B cell (primary cell): ENCODE measurements around the gene XCL1. TPM values are rescaled to one million over a fixed set of nuclear protein-coding genes. Genes with fewer than 3 reads are reported as not detected.

Experiments used
- ATAC-seq: fragments of 200-7000 bp; cut with Tn5 transposase; one replicate; pipeline ENCODE4 v1.10.0; 2021; ENCODE audit warnings: low read depth, mild to moderate bottlenecking, moderate number of reproducible peaks, moderate library complexity
- CTCF ChIA-PET: fragments of 350-600 bp; sonication (Branson Sonifier 250); formaldehyde crosslinking; loops from one replicate; lab custom pipeline; 2021; ENCODE audit warnings: antibody characterized with exemption, inconsistent platforms; lab: Charles Lee
- POLR2A ChIA-PET: fragments of 350-600 bp; sonication (Branson Sonifier 250); formaldehyde crosslinking; loops from one replicate; lab custom pipeline; 2021; ENCODE audit warnings: antibody characterized with exemption; lab: Charles Lee
- DNase-seq: peaks from one replicate; pipeline ENCODE4 v3.0.0; 2013
- H2AFZ ChIP-seq: 2 replicates; pipeline ENCODE4 v1.6.1; 2012; ENCODE audit warnings: mild to moderate bottlenecking, low read depth, low read length; ENCODE audit not compliant: insufficient read depth, poor library complexity, severe bottlenecking
- H3K27ac ChIP-seq, 2 donors: 1 replicate in 1 of 2; 2 replicates in 1 of 2; pipeline ENCODE4 v1.5.1; 2012 to 2013; ENCODE audit warnings: low read length in 2 of 2, mild to moderate bottlenecking in 2 of 2, moderate library complexity in 1 of 2
- H3K27me3 ChIP-seq, 4 experiments: fragments of 200-600 bp in 1 of 4; sonication (generic) in 1 of 4; replicated peaks in 1 of 4; 1 replicate in 2 of 4; 2 replicates in 2 of 4; pipeline versions ENCODE4 v1.6.1 to v1.7.0; 2013 to 2016; ENCODE audit warnings: low read length in 3 of 4, mild to moderate bottlenecking in 2 of 4, mixed read lengths in 1 of 4, moderate library complexity in 1 of 4; ENCODE audit not compliant: insufficient read depth in 4 of 4, control insufficient read depth in 3 of 4; ENCODE audit errors: control extremely low read depth in 1 of 4
- H3K36me3 ChIP-seq, 2 experiments: replicated peaks in 1 of 2; 1 replicate in 1 of 2; 2 replicates in 1 of 2; pipeline versions ENCODE4 v1.6.1 to v1.7.1; 2013; ENCODE audit warnings: low read length in 1 of 2; ENCODE audit not compliant: insufficient read depth in 2 of 2, control insufficient read depth in 1 of 2; ENCODE audit errors: control extremely low read depth in 1 of 2, extremely low read depth in 1 of 2
- H3K4me1 ChIP-seq, 2 donors: fragments of 200-600 bp in 1 of 2; sonication (generic) in 1 of 2; 1 replicate in 1 of 2; 2 replicates in 1 of 2; pipeline versions ENCODE4 v1.5.1 to v1.6.1; 2013 to 2017; ENCODE audit warnings: low read length in 2 of 2; ENCODE audit not compliant: control insufficient read depth in 2 of 2, insufficient read depth in 2 of 2
- H3K4me2 ChIP-seq: replicated peaks from 2 replicates; pipeline ENCODE3; 2012; ENCODE audit warnings: mild to moderate bottlenecking, low read depth, low read length; ENCODE audit not compliant: poor library complexity, severe bottlenecking
- H3K4me3 ChIP-seq, 5 experiments: fragments of 200-600 bp in 1 of 5; sonication (generic) in 1 of 5; 1 replicate in 3 of 5; 2 replicates in 2 of 5; pipeline versions ENCODE4 v1.5.1 to v1.7.0; 2011 to 2016; ENCODE audit warnings: low read length in 4 of 5, mild to moderate bottlenecking in 4 of 5, low read depth in 2 of 5, control low read depth in 1 of 5, moderate library complexity in 1 of 5; ENCODE audit not compliant: insufficient read depth in 1 of 5; ENCODE audit errors: control extremely low read depth in 1 of 5, extremely low read depth in 1 of 5
- H3K79me2 ChIP-seq: fragments of 200-600 bp; sonication (generic); one replicate; pipeline ENCODE4 v1.6.0; 2016; ENCODE audit warnings: low read length; ENCODE audit not compliant: control insufficient read depth, insufficient read depth
- H3K9ac ChIP-seq: fragments of 200-600 bp; sonication (generic); 2 replicates; pipeline ENCODE4 v1.6.1; 2017; ENCODE audit warnings: mild to moderate bottlenecking, low read length, moderate library complexity
- H3K9me3 ChIP-seq, 3 donors: one replicate each; pipeline versions ENCODE4 v1.6.1 to v1.7.1; 2013; ENCODE audit warnings: low read length in 2 of 3; ENCODE audit not compliant: control insufficient read depth in 2 of 3, insufficient read depth in 1 of 3; ENCODE audit errors: control extremely low read depth in 1 of 3
- H4K20me1 ChIP-seq: 2 replicates; pipeline ENCODE4 v1.6.0; 2012; ENCODE audit warnings: mild to moderate bottlenecking, low read length; ENCODE audit not compliant: insufficient read depth, control insufficient read depth, poor library complexity, severe bottlenecking
- H3K27ac Mint-ChIP-seq: one replicate; pipeline ENCODE4 v1.8.0; 2021; ENCODE audit warnings: mixed read lengths
- H3K27me3 Mint-ChIP-seq: one replicate; pipeline ENCODE4 v1.8.0; 2021; ENCODE audit warnings: mixed read lengths
- H3K4me1 Mint-ChIP-seq: one replicate; pipeline ENCODE4 v1.8.0; 2021; ENCODE audit warnings: mixed read lengths
- H3K4me3 Mint-ChIP-seq: one replicate; pipeline ENCODE4 v1.8.0; 2021; ENCODE audit warnings: mixed read lengths
- H3K9me3 Mint-ChIP-seq: one replicate; pipeline ENCODE4 v1.8.0; 2022; ENCODE audit warnings: mixed read lengths; ENCODE audit not compliant: insufficient read depth
- EZH2 ChIP-seq: IDR thresholded peaks from 2 replicates; pipeline ENCODE4 v1.6.1; 2012; ENCODE audit warnings: borderline replicate concordance, low read depth, mild to moderate bottlenecking, moderate library complexity, low read length; ENCODE audit not compliant: insufficient read depth, poor library complexity, severe bottlenecking
- WGBS: methylation state at CpG from one replicate; pipeline ENCODE4 v1.1.5; 2013; ENCODE audit warnings: missing lambda C conversion rate; ENCODE audit not compliant: insufficient coverage; 5-methylcytosine and 5-hydroxymethylcytosine counted together
- intact Hi-C: fragments of 100-400 bp; cut with micrococcal nuclease; formaldehyde crosslinking; loops from one replicate; pipeline ENCODE4 v1.10.0; 2022
- polyA plus RNA-seq: library from polyadenylated mRNA; depleted of rRNA; stranded (reverse); fragments of >200 nt; gene quantifications from 2 replicates; pipeline ENCODE4 v1.2.3, GENCODE V29; 2012
- total RNA-seq, 2 donors: library from RNA; stranded (reverse); fragments of 120-200 nt in 1 of 2; gene quantifications; 1 replicate in 1 of 2; 2 replicates in 1 of 2; pipeline versions ENCODE4 v1.2.3 to v1.2.4, GENCODE V29; 2013 to 2022
- TF ChIP-seq, protein P1 (sequence below): fragments of 200-600 bp; IDR thresholded peaks from one replicate; pipeline ENCODE4 v1.8.0; 2022; ENCODE audit warnings: antibody characterized with exemption, mild to moderate bottlenecking

XCL1 gene
- total and polyA plus RNA-seq, 2 donors (not counting 1 experiment from before 2014, with no cell fraction given) = 0.12 TPM; not detected in 1

DNA sequence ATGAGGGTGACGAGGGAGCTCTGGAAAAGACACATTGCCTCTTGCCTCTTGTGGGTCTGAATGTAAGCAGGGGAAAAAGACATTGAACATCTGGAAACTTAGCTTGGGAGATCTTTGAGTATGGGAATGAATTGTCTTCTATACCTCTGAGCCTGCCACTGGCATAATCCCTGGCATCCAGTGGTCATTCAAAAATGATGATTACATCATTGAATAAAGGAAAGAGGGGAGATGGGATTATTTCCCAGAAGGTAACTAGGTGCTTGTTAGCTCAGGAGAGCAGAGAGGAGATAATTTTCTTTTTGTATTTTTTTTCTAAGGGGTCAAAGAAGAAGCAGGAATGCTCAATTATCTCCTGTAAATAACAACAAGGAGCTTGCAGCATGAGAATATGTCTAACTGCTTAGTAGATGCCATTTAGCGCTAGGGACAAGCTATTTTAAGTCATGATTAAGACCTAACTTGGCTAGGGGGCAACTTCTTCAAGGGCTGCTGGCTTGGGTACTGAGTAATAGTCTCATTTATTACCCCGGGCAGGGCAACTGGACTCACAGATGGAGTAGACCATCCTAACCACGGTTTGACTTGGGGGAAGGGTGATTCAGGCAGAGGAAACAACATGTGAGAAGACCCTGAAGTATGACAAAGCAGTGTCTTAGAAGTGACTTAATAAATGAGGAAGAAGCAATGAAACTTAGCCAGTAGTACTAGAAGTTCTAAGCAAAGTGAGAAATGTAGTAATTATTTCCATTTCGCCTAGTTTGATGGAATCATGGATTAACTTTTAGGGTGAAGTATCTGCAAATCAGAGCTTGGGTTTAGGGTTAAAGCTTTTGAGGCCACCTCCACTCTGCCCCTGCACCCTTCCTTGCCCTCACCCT, 21.6 kb upstream of the XCL1 start:
- Mint-ChIP-seq H3K9me3 (no peaks in the 10 kb centered on the region), H3K4me1 (no peaks in the 10 kb centered on the region), H3K27ac (no peak overlapping the region), H3K27me3 (peaks cover 18% of the 10 kb centered on the region), H3K4me3 (no peak overlapping the region)
- TF ChIP-seq EZH2 = no peak
- TF ChIP-seq, protein P1, sequence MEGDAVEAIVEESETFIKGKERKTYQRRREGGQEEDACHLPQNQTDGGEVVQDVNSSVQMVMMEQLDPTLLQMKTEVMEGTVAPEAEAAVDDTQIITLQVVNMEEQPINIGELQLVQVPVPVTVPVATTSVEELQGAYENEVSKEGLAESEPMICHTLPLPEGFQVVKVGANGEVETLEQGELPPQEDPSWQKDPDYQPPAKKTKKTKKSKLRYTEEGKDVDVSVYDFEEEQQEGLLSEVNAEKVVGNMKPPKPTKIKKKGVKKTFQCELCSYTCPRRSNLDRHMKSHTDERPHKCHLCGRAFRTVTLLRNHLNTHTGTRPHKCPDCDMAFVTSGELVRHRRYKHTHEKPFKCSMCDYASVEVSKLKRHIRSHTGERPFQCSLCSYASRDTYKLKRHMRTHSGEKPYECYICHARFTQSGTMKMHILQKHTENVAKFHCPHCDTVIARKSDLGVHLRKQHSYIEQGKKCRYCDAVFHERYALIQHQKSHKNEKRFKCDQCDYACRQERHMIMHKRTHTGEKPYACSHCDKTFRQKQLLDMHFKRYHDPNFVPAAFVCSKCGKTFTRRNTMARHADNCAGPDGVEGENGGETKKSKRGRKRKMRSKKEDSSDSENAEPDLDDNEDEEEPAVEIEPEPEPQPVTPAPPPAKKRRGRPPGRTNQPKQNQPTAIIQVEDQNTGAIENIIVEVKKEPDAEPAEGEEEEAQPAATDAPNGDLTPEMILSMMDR = no peak
- H3K4me1 ChIP-seq = no peaks in the 10 kb centered on the region
- H3K27ac ChIP-seq = no peak overlapping the region
- H3K4me3 ChIP-seq = no peak overlapping the region
- ATAC-seq (no peak), DNase-seq (no peak)
- no peaks in the 10 kb centered on the region for H3K36me3 ChIP-seq
- intact Hi-C loops = no loop called here
- no peak overlapping the region for H3K9ac ChIP-seq
- H4K20me1 ChIP-seq = no peaks in the 10 kb centered on the region
- no peaks in the 10 kb centered on the region for H3K79me2 ChIP-seq
- no peaks in the 10 kb centered on the region for H3K9me3 ChIP-seq
- ChIA-PET CTCF (interaction anchor here (1.1 kb wide), 1 partner anchor 213 kb away, joined by 3 read pairs; no protein-coding TSS in a partner anchor), POLR2A (no interaction called here)
- WGBS = 29% methylated on average over 4 of the region's 5 CpGs
- no peak overlapping the region for H3K4me2 ChIP-seq
- no peaks in the 10 kb centered on the region for H3K27me3 ChIP-seq
- H2AFZ ChIP-seq = no peak overlapping the region

DNA sequence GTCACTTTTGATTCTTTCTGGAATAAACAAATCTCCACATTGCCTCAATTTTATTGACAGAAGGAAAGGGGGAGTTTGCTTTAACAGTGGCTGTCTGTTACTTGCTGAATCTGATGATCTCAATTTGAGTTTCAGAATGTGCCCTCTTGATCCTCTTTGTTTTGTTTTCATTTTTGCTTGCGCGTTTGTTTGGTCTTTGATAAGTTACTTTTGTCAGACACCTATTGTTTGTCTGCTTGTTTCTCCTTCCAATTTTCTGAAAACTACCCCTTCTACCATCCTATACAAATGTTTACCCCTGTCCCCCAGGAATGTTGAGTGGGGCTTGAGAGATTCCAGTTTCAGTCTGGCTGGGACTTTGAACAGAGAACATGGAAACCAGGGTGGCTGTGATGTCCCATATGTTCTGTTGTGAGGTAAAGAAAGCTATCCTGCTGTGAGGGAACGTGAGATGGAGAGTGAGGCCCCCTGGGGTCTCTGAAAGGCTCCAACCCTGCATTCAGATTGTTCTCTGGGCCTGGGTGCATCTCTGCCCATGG, 20.8 kb upstream of the XCL1 start:
- DNase-seq (no peak), ATAC-seq (no peak)
- no peak overlapping the region for H3K4me2 ChIP-seq
- no peak overlapping the region for H2AFZ ChIP-seq
- H3K4me1 ChIP-seq = no peaks in the 10 kb centered on the region
- Mint-ChIP-seq H3K4me1 (no peaks in the 10 kb centered on the region), H3K27me3 (peaks cover 18% of the 10 kb centered on the region), H3K9me3 (no peaks in the 10 kb centered on the region), H3K4me3 (no peak overlapping the region), H3K27ac (no peak overlapping the region)
- H3K36me3 ChIP-seq = no peaks in the 10 kb centered on the region
- WGBS = 83% methylated on average over 1 of the region's 3 CpGs
- H3K27ac ChIP-seq = no peak overlapping the region
- no peaks in the 10 kb centered on the region for H3K9me3 ChIP-seq
- H3K9ac ChIP-seq = no peak overlapping the region
- H3K79me2 ChIP-seq = no peaks in the 10 kb centered on the region
- TF ChIP-seq, protein P1 = no peak
- no peak for TF ChIP-seq EZH2
- no peak overlapping the region for H3K4me3 ChIP-seq
- no peaks in the 10 kb centered on the region for H4K20me1 ChIP-seq
- CTCF ChIA-PET = interaction anchor here (1.1 kb wide), 1 partner anchor 213 kb away, joined by 3 read pairs; no protein-coding TSS in a partner anchor
- intact Hi-C loops = no loop called here
- no peaks in the 10 kb centered on the region for H3K27me3 ChIP-seq
- POLR2A ChIA-PET = no interaction called here
